ENCODE results near the gene COMMD1.

The COMMD1 gene

DNA sequence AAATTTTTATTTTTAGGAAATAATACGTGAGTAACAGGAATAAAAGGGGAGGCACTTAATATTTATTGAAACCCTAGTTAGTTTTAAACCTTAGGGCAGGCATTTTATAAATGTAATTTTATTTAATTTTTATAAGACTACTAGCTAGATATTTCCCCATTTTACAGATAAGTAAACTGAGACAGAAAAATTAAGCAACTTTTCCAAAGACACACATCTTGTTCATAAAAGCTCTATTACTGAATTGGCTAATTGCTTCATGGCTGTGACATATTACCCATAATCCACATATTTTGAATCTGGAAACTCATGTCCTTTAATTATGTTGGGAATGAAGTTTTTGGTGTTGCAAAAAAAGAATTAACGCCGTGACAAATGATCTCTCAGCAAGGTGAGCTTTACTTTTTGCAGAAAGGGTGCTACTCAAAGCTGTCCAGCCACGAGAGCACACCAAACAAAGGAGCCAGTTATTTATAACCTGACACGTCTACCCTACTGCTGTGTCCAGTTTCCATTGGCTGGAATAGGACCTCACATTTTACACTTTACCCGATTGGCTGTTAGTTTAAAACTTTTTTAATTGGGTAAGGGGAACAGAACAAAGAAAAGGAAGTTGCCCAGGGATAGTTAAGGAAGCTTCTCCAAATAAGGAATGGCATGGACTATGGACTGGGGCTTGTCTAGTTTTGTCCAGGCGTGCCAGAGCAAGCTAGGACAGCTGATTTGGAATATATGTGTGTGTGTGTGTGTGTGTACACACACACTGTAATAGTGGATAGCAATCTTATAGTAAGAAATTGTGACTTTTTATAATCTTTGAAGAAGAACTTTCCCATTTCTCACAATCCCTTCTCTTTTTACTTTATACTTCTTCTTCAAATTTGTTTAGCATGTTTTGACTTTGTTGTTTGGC, 54.2 kb downstream of the COMMD1 start:
- DNase-seq (ENCODE audit: extremely low read depth, low read depth) = no peak
- TF ChIP-seq, protein P1, sequence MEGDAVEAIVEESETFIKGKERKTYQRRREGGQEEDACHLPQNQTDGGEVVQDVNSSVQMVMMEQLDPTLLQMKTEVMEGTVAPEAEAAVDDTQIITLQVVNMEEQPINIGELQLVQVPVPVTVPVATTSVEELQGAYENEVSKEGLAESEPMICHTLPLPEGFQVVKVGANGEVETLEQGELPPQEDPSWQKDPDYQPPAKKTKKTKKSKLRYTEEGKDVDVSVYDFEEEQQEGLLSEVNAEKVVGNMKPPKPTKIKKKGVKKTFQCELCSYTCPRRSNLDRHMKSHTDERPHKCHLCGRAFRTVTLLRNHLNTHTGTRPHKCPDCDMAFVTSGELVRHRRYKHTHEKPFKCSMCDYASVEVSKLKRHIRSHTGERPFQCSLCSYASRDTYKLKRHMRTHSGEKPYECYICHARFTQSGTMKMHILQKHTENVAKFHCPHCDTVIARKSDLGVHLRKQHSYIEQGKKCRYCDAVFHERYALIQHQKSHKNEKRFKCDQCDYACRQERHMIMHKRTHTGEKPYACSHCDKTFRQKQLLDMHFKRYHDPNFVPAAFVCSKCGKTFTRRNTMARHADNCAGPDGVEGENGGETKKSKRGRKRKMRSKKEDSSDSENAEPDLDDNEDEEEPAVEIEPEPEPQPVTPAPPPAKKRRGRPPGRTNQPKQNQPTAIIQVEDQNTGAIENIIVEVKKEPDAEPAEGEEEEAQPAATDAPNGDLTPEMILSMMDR (IDR thresholded peaks at IDR 0.05; ENCODE audit: low read depth, low read length) = no peak

DNA sequence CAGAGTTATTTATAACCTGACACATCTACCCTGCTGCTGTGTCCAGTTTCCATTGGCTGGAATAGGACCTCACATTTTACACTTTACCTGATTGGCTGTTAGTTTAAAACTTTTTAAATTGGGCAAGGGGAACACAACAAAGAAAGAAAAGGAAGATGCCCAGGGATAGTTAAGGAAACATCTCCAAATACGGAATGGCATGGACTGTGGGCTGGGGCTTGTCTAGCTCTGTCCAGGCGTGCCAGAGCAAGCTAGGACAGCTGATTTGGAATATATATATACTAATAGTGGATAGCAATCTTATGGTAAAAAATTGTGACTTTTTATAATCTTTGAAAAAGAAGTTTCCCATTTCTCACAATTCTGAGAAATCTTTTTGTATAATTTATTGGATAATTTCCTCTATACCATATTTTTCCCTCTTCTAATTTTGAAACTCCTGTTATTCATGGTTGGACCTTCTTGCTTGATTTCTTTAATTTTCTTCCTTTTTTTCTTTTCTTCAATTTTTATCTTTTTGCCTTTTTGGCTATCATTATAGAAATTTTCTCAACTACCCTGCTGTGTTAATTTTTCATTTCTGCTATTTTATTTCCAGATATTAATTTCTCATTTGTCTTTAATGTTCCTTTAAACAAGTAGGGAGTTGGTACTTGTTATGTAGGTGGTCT, 55.9 kb downstream of the COMMD1 start:
- DNase-seq (ENCODE audit: extremely low read depth, low read depth) = no peak
- TF ChIP-seq, protein P1 (IDR thresholded peaks at IDR 0.05; ENCODE audit: low read depth, low read length) = no peak

DNA sequence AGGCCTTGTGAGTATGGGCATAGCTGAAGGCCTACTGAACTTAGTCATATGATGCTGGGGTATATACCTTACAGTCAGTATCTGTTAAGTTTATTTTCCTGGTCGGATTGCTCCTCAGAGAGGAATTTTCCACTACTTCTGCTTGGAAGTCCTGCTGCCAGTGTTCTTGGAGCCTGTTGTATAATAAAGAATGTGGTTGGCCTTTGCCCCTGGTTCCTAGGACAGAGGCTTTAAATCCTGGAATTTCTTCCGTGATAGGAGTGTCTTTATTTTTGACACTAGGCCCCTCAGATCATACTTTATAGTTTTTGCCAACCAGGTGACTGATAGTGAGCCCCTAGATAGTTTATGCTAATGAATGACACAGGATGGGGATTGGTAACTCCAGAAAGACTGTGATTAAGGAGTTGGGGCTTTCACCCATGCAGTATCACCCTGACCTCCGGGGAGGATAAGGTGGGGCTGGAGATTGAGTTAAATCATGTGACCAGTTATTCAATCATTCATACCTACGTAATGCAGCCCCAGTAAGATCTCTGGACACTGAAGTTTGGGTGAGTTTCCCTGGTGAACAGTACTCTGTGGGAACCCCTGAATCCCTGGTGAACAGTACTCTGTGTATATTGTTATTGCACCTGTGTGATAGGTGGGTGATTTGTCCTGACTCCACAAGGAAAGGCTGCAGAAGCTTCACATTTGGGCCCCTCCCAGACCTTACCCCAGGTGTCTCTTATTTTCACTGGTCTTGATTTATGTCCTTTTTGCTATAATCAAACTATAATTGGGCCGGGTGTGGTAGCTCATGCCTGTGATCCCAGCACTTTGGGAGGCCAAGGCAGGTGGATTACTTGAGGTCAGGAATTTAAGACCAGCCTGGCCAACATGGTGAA, 56.9 kb downstream of the COMMD1 start:
- TF ChIP-seq, protein P1 (IDR thresholded peaks at IDR 0.05; ENCODE audit: low read depth, low read length) = no peak
- DNase-seq (ENCODE audit: extremely low read depth, low read depth) = no peak

DNA sequence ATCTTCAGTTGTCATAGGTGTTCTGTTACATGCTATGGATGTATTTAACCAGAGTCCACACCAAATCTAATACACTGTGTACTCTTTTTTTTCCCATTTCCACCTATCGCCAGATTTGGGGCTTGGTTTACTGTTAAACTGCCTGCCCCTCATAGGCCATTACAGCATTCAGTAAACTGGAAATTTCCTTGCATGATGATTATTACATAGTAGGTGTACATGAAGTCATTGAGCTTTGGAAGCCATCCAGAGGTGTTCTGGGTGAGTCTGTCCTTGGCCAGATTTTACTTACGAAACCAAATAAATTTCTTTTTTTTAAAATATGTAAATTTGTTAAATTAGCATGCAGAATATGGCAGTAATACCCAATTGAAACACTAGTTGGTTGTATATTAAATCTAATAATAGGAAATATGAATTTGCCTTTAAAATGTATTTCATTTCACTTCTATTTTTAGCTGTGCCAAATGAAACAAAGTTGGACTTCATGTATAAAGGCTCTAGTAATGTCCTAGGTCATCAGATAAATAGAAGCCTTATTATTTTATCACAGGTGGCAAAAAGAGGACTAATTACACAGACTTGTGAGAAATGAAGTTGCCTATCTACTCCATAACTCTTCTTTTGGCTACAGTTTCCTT, 60.7 kb downstream of the COMMD1 start:
- TF ChIP-seq, protein P1 (IDR thresholded peaks at IDR 0.05; ENCODE audit: low read depth, low read length) = no peak
- DNase-seq (ENCODE audit: extremely low read depth, low read depth) = no peak

DNA sequence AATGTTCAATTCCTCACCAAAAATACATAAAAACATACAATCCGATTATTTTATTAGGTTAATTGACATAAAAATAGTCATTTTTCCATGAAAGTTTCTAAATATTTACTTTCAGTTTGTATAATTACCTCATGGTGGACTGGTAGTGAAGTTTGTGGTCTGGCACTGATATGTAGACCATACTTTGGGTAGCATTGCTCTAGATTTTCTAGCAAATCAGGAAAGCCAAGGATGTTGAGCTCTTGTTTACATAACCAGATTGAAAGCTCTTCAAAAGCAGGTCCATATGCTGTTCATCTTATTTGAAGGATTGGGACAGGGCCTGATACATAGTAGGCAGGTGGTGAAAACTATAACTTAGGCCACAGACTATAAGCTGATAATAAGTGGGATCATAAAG, 61.8 kb downstream of the COMMD1 start:
- TF ChIP-seq, protein P1 (IDR thresholded peaks at IDR 0.05; ENCODE audit: low read depth, low read length) = no peak
- DNase-seq (ENCODE audit: extremely low read depth, low read depth) = no peak

DNA sequence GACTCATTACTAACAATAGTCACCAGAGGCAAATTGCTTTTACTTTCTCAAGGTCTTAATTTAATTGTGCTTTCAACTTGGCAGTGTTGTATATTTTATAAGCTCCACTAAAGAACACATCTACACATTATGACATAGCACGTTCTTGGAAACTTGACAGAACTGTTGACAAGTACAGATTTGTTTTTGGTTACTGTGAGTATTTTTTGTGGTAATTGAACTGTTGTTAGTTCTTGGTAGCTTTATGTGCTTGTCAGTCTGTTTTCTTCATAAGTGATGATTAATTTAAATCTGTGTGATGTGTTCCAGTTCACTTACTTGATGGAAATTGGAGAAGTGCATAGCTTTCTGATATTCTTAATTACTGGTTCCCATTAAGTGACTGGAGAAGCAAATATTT, 63.9 kb downstream of the COMMD1 start:
- TF ChIP-seq, protein P1 (IDR thresholded peaks at IDR 0.05; ENCODE audit: low read depth, low read length) = no peak
- no peak for DNase-seq (ENCODE audit: extremely low read depth, low read depth)

Measured in AG09319 (cell line).